Effector memory CD4-positive, alpha-beta T cell (primary cell): ENCODE data around the gene CDH5.

Source experiments
- DNase-seq, 3 donors: peaks; one replicate each; pipeline ENCODE4 v3.0.0-alpha.2; 2020
- H3K27ac ChIP-seq: 2 replicates; pipeline ENCODE4 v1.7.0; 2013; ENCODE audit warnings: mild to moderate bottlenecking, low read length, moderate library complexity; ENCODE audit not compliant: insufficient read depth, poor library complexity, severe bottlenecking
- H3K27me3 ChIP-seq: replicated peaks from 2 replicates; pipeline ENCODE4 v1.7.0; 2013; ENCODE audit warnings: mild to moderate bottlenecking, low read length; ENCODE audit not compliant: insufficient read depth, control insufficient read depth, poor library complexity, severe bottlenecking
- H3K36me3 ChIP-seq: 2 replicates; pipeline ENCODE4 v1.7.0; 2013; ENCODE audit warnings: mild to moderate bottlenecking, low read length, moderate library complexity; ENCODE audit not compliant: control insufficient read depth, insufficient read depth
- H3K4me1 ChIP-seq: 2 replicates; pipeline ENCODE4 v1.7.0; 2013; ENCODE audit warnings: low read length, mild to moderate bottlenecking; ENCODE audit not compliant: control insufficient read depth, insufficient read depth, poor library complexity, severe bottlenecking
- H3K4me3 ChIP-seq: 2 replicates; pipeline ENCODE4 v1.7.0; 2013; ENCODE audit warnings: low read length, low read depth, mild to moderate bottlenecking; ENCODE audit not compliant: insufficient read depth, poor library complexity, severe bottlenecking
- H3K9me3 ChIP-seq: 2 replicates; pipeline ENCODE4 v1.7.0; 2013; ENCODE audit warnings: mild to moderate bottlenecking, low read length, moderate library complexity; ENCODE audit not compliant: control insufficient read depth

Gene CDH5

DNA sequence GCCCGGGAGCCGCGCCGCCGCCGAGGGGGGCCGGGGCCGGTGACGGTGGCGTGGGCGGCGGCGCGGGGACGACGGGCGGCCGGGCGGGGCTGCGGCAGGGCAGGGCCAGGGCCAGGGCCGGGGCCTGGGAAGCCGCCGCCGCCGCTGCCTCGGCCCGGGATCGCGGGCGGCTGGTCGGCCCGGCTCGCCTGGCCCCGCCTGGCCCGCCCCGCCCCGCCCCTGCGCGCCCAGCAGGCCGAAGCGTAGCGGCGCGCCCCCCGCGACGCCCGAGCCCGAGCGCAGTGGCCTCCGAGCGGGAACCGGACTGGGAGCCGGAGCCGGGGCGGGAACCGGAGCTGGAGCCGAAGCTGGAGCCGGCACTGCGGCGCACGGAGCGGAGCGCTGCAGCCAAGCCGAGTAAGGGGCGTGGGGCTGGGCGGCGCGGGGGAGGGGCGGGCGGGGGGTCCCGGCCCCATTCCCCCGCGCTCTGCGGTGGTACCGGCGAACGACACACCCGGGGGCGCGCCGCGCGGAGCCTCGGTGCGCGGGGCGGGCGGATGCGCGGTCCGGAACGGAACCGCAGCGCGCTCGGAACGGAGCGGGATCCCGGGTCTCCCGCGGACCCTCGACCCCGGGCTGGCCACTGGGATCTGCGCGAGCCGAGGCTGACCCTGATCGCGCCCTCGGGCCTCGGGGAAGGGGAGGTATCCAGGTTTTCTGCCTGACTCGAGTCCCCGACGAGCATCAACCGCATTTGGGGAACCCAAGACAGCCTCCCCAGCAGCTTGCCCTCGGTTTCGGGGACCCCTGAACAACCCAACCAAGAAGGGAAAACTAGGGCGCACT, 60.8 kb downstream of the CDH5 start, which contains the start of gene BEAN1:
Gene BEAN1 (plus strand): TSS at position 260 of the 825 bp plus-strand sequence. CDS start 10,382 bp downstream, outside the sequence.
- Histone ChIP-seq H3K36me3 (no peaks in the 10 kb centered on the region), H3K4me1 (peaks cover 11% of the 10 kb centered on the region), H3K4me3 (peak within 1 kb of the TSS; percentile 50), H3K27ac (no peak within 1 kb of the TSS), H3K9me3 (no peaks in the 10 kb centered on the region), H3K27me3 (peaks cover 29% of the 10 kb centered on the region)
- DNase-seq = no peak

- Histone ChIP-seq H3K27me3 (peaks cover 29% of the 10 kb centered on the region), H3K9me3 (no peaks in the 10 kb centered on the region), H3K4me3 (peak overlapping the region; percentile 50), H3K4me1 (peaks cover 11% of the 10 kb centered on the region), H3K27ac (no peak overlapping the region), H3K36me3 (no peaks in the 10 kb centered on the region)
- DNase-seq = no peak
Measured at GRCh38 chr16:66427871-66428681, 61.6 kb downstream of the CDH5 start.

- no peak overlapping the region for H3K27ac ChIP-seq
- no peak overlapping the region for H3K4me3 ChIP-seq
- no peak for DNase-seq
- no peaks in the 10 kb centered on the region for H3K36me3 ChIP-seq
- H3K4me1 ChIP-seq = peaks cover 11% of the 10 kb centered on the region
- H3K9me3 ChIP-seq = no peaks in the 10 kb centered on the region
- peaks cover 29% of the 10 kb centered on the region for H3K27me3 ChIP-seq
Measured at GRCh38 chr16:66428682-66429251, 62.3 kb downstream of the CDH5 start.

DNA sequence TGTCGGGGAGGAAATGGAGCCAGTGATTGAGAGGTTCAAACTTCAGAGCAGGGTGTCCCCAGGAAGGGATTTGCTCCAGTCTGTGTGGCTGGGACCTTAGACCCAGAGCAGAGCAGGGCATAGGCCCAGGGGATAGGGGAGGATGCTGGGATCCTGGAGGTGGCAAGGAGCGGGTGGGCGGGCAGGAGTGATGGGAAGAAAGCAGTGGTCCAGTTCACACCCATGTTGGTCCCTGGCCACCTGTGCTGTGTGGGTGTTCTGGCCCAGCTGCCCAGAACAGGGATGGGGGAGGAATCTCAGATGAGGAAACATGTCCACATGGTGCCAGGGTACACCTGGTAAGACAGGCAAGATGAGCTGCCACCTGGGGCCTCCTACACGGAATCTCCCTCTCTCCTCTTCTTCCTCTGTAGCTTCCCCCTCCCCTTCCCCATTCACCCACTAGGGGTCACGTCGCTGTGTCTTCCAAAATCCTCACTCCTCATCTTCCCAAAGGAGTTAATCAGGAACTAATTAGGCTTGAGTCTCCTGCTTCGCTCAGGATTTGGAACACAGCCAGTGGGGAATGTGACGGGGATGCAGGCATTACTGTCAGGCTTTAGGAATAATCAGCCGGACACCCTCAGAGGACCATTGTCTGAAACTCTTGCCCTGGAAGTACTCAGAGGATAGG, 62.9 kb downstream of the CDH5 start:
- Histone ChIP-seq H3K4me3 (no peak overlapping the region), H3K4me1 (peaks cover 11% of the 10 kb centered on the region), H3K9me3 (no peaks in the 10 kb centered on the region), H3K27ac (no peak overlapping the region), H3K27me3 (peaks cover 29% of the 10 kb centered on the region), H3K36me3 (no peaks in the 10 kb centered on the region)
- no peak for DNase-seq

DNA sequence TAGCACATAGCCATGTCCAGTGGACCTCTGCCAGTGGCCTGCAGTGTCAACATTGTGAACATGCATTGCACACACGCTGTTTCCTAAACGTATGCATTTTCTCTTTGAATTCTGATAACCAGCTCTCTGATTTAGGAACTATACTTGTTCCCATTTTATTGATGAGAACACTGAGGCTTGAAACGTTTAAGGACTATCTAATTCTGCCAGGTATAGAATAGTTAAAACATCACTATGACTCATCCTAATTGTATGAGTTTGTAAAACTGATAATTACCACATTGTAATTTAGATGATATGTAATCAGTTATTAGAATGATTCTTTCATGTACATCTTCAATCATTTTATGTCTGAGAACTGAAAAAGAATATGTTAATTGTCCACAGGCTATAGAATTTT, 63.7 kb downstream of the CDH5 start:
- Histone ChIP-seq H3K9me3 (no peaks in the 10 kb centered on the region), H3K4me3 (no peak overlapping the region), H3K36me3 (no peaks in the 10 kb centered on the region), H3K27me3 (peaks cover 29% of the 10 kb centered on the region), H3K27ac (no peak overlapping the region), H3K4me1 (peaks cover 11% of the 10 kb centered on the region)
- no peak for DNase-seq

DNA sequence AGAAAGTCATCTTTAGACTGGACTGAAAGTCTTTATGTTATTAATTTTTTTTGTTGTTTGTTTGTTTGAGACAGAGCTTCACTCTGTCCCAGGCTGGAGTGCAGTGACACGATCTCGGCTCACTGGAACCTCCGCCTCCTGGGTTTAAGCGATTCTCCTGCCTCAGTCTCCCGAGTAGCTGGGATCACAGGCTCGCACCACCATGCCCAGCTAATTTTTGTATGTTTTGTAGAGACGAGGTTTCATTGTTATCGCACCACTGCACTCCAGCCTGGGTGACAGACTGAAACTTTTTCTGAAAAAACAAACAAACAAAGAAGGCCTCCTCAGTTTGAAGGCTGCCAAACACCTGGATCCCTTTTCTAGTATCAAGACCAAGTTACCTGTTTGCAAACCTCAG, 65.3 kb downstream of the CDH5 start:
- H3K36me3 ChIP-seq = no peaks in the 10 kb centered on the region
- H3K27ac ChIP-seq = no peak overlapping the region
- H3K9me3 ChIP-seq = no peaks in the 10 kb centered on the region
- no peak for DNase-seq
- H3K27me3 ChIP-seq = peaks cover 18% of the 10 kb centered on the region
- no peak overlapping the region for H3K4me3 ChIP-seq
- peaks cover 11% of the 10 kb centered on the region for H3K4me1 ChIP-seq

GRCh38 chr16:66432429-66432828, 65.9 kb downstream of the CDH5 start:
- H3K9me3 ChIP-seq = no peaks in the 10 kb centered on the region
- peaks cover 17% of the 10 kb centered on the region for H3K27me3 ChIP-seq

DNA sequence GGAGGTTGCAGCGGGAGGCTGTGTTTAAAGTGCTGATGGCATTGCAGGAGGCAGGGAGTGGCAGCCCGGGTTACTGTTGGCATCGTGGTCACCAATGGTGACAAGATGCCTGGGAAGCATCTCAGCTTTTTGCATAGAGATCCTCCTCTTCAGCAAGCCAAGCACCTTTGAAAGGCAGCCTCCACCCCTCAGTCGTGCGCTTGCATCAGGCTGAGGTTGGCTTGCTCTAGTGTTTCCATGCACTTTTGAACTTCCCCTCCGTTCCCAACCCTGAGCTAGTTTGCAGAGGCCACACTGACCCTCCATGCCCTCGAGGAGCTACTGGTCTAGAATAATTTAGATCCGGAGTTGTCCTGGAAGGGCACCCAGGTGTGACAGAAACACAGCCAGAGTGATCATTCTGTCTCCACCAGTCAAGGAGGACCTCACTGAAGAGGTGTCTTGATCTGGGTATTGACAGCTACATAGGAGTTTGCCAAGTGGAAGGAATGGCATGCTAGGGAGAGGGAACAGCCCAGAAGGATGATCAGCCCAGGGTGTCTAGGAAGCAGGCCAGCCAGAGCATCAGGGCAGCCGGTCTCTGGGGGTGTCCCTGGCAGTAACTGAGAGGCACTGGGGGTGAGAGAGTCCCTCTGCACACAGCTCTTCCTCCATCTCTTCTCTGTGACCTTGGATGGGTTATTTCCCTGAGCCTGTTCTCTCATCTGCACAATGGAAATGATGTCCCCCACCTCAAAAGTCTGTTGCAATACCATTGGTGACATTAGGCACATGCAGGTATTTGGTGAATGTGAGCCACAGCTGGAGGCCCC, 68.3 kb downstream of the CDH5 start:
- H3K9me3 ChIP-seq = no peaks in the 10 kb centered on the region
- no peaks in the 10 kb centered on the region for H3K36me3 ChIP-seq
- no peak overlapping the region for H3K4me3 ChIP-seq
- H3K4me1 ChIP-seq = no peaks in the 10 kb centered on the region
- H3K27me3 ChIP-seq = no peaks in the 10 kb centered on the region
- no peak overlapping the region for H3K27ac ChIP-seq
- DNase-seq = no peak

More at GRCh38 chr16:66432429-66432828, 65.9 kb downstream of the CDH5 start:
- no peak overlapping the region for H3K27ac ChIP-seq
- no peaks in the 10 kb centered on the region for H3K36me3 ChIP-seq
- no peak overlapping the region for H3K4me3 ChIP-seq
- no peak for DNase-seq
- H3K4me1 ChIP-seq = peaks cover 10% of the 10 kb centered on the region

- DNase-seq = no peak
- no peaks in the 10 kb centered on the region for H3K27me3 ChIP-seq
- no peaks in the 10 kb centered on the region for H3K4me1 ChIP-seq
- no peaks in the 10 kb centered on the region for H3K9me3 ChIP-seq
- H3K36me3 ChIP-seq = no peaks in the 10 kb centered on the region
- no peak overlapping the region for H3K27ac ChIP-seq
- no peak overlapping the region for H3K4me3 ChIP-seq
Measured at GRCh38 chr16:66435896-66436295, 69.4 kb downstream of the CDH5 start.
